Measurements from ENCODE around the gene GPRC5B. TPM values are rescaled to one million over a fixed set of nuclear protein-coding genes. Genes with fewer than 3 reads are reported as not detected.

GPRC5B gene
- total and polyA plus RNA-seq, 5 donors = 56.4 to 86.8 (median 82.4) TPM

DNA sequence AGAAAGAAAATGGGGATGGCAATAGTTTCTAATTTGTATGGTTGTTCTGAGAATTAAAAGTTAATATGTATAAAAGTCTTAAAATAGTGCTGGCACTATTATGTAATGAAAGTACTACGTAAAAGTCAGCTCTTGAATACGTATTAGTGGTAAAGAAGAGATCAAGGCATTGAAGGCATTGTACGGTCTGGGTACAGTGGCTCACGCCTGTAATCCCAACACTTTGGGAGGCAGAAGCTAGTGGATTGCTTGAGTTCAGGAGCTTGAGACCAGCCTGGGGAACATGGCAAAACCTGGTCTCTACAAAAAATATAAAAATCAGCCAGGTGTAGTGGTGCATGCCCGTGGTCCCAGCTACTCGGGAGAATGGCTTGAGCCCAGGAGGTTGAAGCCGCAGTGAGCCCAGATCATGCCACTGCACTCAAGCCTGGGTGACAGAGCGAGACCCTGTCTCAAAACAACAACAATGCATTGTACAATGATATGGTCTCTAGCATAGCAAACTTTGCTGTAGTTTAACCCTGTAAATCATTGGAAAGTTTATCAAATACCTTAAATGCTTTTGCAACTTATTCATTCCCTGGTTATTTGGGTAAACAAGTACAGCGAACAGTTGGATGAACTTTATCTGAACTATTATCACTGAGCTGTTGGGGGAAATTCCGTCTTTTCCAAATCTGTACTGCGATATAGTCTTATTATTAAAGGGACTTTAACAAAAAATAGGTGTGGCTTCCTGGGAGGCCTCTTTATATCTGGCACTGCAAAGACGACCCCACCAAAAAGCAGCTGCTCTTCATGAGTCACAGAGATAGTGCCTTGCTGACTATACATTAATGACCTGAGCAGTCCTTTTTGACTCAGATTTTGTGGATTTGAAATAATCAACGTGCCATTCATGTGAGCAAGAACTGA, 73.6 kb downstream of the GPRC5B start:
- ATAC-seq (peak; percentile 8 to 69), DNase-seq (no peak)
- Histone ChIP-seq H3K27me3 (ENCODE audit: control insufficient read depth, insufficient read depth) (no peaks in the 10 kb centered on the region), H3K27ac (ENCODE audit: low read length) (peak overlapping the region; percentile 66), H3K4me1 (ENCODE audit: control insufficient read depth, insufficient read depth, low read length) (no peaks in the 10 kb centered on the region), H3K4me3 (ENCODE audit: low read length) (no peak overlapping the region), H3K9me3 (ENCODE audit: control insufficient read depth, low read length) (no peaks in the 10 kb centered on the region)
- WGBS = 56% methylated on average over 13 of the region's 13 CpGs
- intact Hi-C loops (cut with DNase I) = no loop called here

DNA sequence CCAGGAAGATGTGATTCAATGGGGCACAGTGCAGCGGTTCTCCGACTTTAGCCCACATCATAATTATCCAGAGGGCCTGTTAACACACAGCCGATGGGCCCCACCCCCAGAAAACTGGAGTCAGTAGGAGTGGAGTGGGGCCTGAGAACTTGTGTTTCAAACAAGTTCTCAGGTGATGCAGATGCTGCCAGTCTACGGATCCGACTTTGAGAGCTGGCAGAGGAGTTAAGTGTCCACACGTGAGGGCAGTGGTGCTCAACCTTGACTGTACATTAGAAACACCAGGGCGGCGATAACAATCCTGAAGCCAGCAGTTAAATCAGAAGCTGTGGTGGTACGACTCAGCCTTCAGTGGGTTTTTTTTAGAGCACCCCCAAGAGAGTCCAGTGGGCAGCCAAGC, 75.0 kb downstream of the GPRC5B start:
- no peak for ATAC-seq
- intact Hi-C loops (cut with DNase I) = no loop called here

DNA sequence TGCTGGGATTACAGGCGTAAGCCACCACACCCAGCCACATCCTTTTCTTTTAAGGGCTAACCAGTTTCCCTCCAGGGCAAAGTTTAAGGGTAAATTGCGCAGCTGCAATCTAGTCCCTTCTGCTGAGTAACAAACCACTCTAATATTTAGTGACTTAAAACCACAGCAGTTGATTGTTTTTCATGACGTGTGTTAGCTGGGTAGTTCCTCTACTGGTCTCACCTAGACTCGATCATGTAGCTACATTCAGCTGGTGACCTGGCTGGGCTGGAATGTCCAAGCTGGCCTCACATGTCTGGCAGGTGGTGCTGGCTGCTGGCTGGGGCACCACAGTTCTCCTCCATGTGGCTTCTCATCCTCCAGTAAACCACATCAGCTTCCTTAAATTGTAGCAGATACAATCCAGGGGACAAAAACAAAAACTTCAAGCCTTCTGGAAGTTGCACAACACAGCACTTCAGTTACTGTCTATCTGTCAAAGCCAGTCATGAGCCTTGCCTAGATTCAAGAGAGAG, 75.5 kb downstream of the GPRC5B start:
- H3K27me3 ChIP-seq (ENCODE audit: control insufficient read depth, insufficient read depth) = no peaks in the 10 kb centered on the region
- 77% methylated on average over 4 of the region's 4 CpGs for WGBS
- H3K4me3 ChIP-seq (ENCODE audit: low read length) = no peak overlapping the region
- DNase-seq = no peak
- no peaks in the 10 kb centered on the region for H3K9me3 ChIP-seq (ENCODE audit: control insufficient read depth, low read length)
- ATAC-seq = no peak
- no peaks in the 10 kb centered on the region for H3K4me1 ChIP-seq (ENCODE audit: control insufficient read depth, insufficient read depth, low read length)
- H3K27ac ChIP-seq (ENCODE audit: low read length) = no peak overlapping the region
- intact Hi-C loops (cut with DNase I) = no loop called here

More for the DNA sequence above, 75.0 kb downstream of the GPRC5B start:
- DNase-seq = peak in 1 of 3 donors; percentile 29
- Histone ChIP-seq H3K9me3 (ENCODE audit: control insufficient read depth, low read length) (no peaks in the 10 kb centered on the region), H3K4me3 (ENCODE audit: low read length) (no peak overlapping the region), H3K27ac (ENCODE audit: low read length) (no peak overlapping the region), H3K4me1 (ENCODE audit: control insufficient read depth, insufficient read depth, low read length) (no peaks in the 10 kb centered on the region), H3K27me3 (ENCODE audit: control insufficient read depth, insufficient read depth) (no peaks in the 10 kb centered on the region)
- WGBS = 93% methylated on average over 9 of the region's 9 CpGs

DNA sequence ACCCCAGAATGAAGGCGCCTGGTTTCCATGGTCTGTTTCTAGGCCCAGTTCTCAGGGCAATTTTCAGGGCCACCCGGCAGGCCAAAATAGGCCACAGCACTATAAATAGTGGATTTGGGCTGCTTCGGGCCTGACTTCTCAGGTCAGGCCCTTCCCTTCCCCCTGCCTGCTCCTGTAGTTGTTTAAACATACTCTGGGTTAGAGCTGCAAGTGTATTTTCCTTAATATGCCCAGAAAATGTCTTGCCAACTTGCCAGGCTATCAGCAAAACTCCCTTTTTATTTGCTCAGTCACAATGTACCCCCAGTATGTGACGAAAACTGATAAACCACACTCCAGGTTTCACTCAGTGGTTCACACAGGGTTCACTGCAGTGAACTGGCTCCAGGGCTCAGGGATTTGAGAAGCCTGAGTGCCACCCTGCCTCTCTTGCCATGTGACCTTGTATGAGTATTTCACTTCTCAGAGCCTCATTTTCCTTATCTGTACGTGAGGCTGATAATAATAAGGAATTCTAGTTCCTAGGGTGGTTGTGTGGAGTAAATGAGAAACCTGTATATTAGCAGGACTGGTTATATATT, 76.5 kb downstream of the GPRC5B start:
- ATAC-seq (peak; percentile 35 to 70), DNase-seq (peak in 1 of 3 donors; percentile 49)
- no peak overlapping the region for H3K4me3 ChIP-seq (ENCODE audit: low read length)
- WGBS = 49% methylated on average over 5 of the region's 5 CpGs
- peak overlapping the region; percentile 33 for H3K27ac ChIP-seq (ENCODE audit: low read length)
- intact Hi-C loops (cut with DNase I) = no loop called here
- no peaks in the 10 kb centered on the region for H3K4me1 ChIP-seq (ENCODE audit: control insufficient read depth, insufficient read depth, low read length)
- H3K9me3 ChIP-seq (ENCODE audit: control insufficient read depth, low read length) = no peaks in the 10 kb centered on the region
- no peaks in the 10 kb centered on the region for H3K27me3 ChIP-seq (ENCODE audit: control insufficient read depth, insufficient read depth)

Other genes with a start within 250 kb of the GPRC5B start
- 1 to 10 TPM; 6.1 to 9.2 (median 7.9) TPM for gene KNOP1, start 166.6 kb downstream of the GPRC5B start, total RNA-seq
- 12.5 TPM for gene KNOP1, start 166.6 kb downstream of the GPRC5B start, polyA plus RNA-seq
- 1 to 10 TPM; 5.1 to 8.3 (median 6.4) TPM for gene IQCK, start 166.6 kb downstream of the GPRC5B start, total RNA-seq
- gene IQCK, start 166.6 kb downstream of the GPRC5B start, polyA plus RNA-seq = 5.1 TPM
- gene GPR139, start 189.0 kb upstream of the GPRC5B start, total RNA-seq = not detected
- not detected for gene GPR139, start 189.0 kb upstream of the GPRC5B start, polyA plus RNA-seq